HG02852 (cell line): ENCODE measurements around the gene HTR1D.
"Not testable (repeated sequence)": the region's sequence is repeated elsewhere in the genome, so short reads cannot be mapped to it uniquely, and the experiment has no call there.

Source experiments
- ATAC-seq: cut with Tn5 transposase; IDR thresholded peaks from one replicate; pipeline ENCODE4 v1.9.1; 2021; ENCODE audit warnings: mild to moderate bottlenecking, moderate library complexity; ENCODE audit not compliant: unreplicated experiment

HTR1D gene

GRCh38 chr1:23217421-23218115 is at the start of gene HTR1D:
Gene HTR1D (minus strand): TSS chr1:23217502. CDS start chr1:23194219, 23,283 bp downstream.
- no peak for ATAC-seq

- ATAC-seq = no peak
Measured at GRCh38 chr1:23263380-23263887, 46.1 kb upstream of the HTR1D start.

- ATAC-seq = not testable (repeated sequence)
Measured at GRCh38 chr1:23258082-23258481, 40.8 kb upstream of the HTR1D start.

- not testable (repeated sequence) for ATAC-seq
Measured at GRCh38 chr1:23257371-23257770, 40.1 kb upstream of the HTR1D start.

- ATAC-seq = no peak
Measured at GRCh38 chr1:23254584-23254983, 37.3 kb upstream of the HTR1D start.

- no peak for ATAC-seq
Measured at GRCh38 chr1:23251812-23252211, 34.5 kb upstream of the HTR1D start.

- ATAC-seq = no peak
Measured at GRCh38 chr1:23249787-23250454, 32.6 kb upstream of the HTR1D start.

GRCh38 chr1:23247276-23247675 is 30.0 kb upstream of the HTR1D start:
- no peak for ATAC-seq

GRCh38 chr1:23246274-23246673 is 29.0 kb upstream of the HTR1D start:
- no peak for ATAC-seq

- ATAC-seq = no peak
Measured at GRCh38 chr1:23244256-23244761, 27.0 kb upstream of the HTR1D start.

- ATAC-seq = no peak
Measured at GRCh38 chr1:23242414-23242813, 25.1 kb upstream of the HTR1D start.

GRCh38 chr1:23239638-23240295 is 22.5 kb upstream of the HTR1D start:
- no peak for ATAC-seq

GRCh38 chr1:23238565-23238964 is 21.3 kb upstream of the HTR1D start:
- no peak for ATAC-seq

- no peak for ATAC-seq
Measured at GRCh38 chr1:23237508-23237907, 20.2 kb upstream of the HTR1D start.

GRCh38 chr1:23227806-23228205 is 10.5 kb upstream of the HTR1D start:
- ATAC-seq = no peak

- ATAC-seq = no peak
Measured at GRCh38 chr1:23224739-23225648, 7.7 kb upstream of the HTR1D start.

- ATAC-seq = not testable (repeated sequence)
Measured at GRCh38 chr1:23223963-23224362, 6.7 kb upstream of the HTR1D start.

- not testable (repeated sequence) for ATAC-seq
Measured at GRCh38 chr1:23223490-23223951, 6.2 kb upstream of the HTR1D start.

- no peak for ATAC-seq
Measured at GRCh38 chr1:23222742-23223141, 5.4 kb upstream of the HTR1D start.

GRCh38 chr1:23222331-23222730 is 5.0 kb upstream of the HTR1D start:
- ATAC-seq = no peak
